Stimulated activated CD8-positive, alpha-beta memory T cell treated with anti-CD3 and anti-CD28 coated beads, Interleukin-12 subunit alpha, Interleukin-12 subunit beta, amount 100 ng/mL, for 24 hours (primary cell): ENCODE data around the gene UBA3.

Experiments
- DNase-seq: peaks from one replicate; pipeline ENCODE4 v3.0.0-alpha.2; 2020; ENCODE audit errors: extremely low read depth

The UBA3 gene

DNA sequence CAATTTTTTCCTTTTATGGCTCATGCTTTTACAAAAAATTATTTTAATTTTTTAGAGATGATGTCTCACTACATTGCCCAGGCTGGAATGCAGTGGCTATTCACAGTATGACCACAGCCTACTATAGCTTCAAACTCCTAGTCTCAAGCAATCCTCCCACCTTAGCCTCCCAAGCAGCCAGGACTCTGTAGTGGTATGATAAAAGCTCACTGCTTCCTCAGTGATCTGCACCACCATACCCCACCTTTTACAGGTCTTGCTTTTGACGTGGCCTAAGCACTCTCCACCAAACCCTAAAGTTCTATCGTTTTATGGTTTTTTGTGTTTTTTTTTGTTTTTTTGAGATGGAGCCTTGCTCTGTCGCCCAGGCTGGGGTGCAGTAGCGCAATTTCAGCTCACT, 14.0 kb downstream of the UBA3 start:
- DNase-seq: no peak

DNA sequence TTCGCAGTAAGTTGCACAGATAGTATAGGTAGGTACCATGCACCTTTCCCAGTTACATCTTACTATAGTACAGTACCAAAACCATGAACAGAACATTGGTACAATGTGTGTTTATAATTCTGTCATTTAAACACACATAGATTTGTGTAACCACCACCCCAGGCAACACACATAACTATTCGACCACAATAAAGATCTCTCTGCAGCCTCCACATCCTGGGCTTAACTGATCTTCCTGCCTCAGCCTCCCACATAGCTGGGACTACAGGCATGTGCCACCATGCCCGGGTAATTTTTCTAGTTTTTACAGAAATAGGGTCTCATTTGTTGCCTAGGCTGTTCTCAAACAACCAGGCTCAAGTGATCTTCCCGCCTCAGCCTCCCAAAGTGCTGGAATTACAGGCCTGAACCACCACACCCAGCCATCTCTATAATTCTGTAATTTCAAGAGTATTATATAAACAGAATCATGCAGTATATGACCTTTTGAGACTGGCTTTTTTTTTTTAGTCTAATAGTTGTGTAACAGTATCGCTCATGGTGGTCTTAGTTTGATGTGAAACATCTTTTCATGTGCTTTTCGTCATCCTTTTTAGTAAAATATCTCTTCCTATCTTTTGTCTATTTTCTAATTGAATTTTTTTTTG, 14.7 kb downstream of the UBA3 start:
- DNase-seq: no peak

DNA sequence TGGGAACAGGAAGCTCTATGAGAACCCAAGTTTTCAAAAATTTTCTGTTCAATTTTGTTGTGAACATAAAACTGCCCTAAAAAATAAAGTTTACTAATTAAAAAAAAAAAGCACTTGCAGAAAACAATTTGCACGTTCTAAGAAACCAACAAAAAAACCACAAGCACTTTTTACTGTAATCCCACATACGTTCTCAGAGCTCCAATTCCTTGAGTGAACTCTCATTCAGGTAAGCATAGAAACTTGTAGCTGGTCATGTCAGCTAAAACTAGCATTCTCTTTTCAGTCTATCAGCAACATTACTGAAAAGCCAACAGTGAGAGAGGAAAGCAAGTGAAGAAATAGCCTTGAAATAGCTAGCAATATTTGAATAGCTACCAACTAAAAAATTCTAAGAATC, 16.5 kb downstream of the UBA3 start:
- no peak for DNase-seq

DNA sequence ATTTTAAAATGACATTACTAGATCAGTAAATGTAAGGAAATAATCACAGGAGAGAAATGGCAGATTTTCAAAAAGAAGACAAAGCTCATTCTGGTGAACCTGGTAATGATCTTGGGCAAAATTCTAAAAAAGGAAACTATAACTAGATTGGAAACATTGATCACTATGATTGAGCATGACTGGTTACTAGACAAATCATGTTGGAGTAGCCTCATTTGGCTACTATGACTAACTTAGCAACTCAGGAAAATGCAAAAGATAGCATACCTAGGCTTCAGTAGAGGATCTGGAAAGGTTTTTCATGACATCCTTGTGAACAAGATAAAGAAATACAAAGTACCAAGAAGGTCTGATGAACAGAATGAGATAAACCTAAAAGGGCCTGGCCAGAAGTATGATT, 20.5 kb downstream of the UBA3 start:
- DNase-seq: no peak

DNA sequence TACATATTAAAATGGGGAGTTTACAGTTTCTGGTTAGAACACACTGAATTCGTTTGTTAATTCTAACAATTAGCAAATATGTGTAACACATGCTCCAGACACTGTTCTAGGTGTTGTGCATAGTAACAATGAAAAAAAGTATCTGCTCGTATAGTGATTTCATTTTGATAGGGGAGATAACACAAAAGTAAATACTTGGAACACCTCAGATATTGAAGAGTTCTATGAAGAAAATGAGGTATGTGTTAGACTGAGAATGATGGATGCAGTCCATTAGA, 21.3 kb downstream of the UBA3 start:
- DNase-seq: no peak

DNA sequence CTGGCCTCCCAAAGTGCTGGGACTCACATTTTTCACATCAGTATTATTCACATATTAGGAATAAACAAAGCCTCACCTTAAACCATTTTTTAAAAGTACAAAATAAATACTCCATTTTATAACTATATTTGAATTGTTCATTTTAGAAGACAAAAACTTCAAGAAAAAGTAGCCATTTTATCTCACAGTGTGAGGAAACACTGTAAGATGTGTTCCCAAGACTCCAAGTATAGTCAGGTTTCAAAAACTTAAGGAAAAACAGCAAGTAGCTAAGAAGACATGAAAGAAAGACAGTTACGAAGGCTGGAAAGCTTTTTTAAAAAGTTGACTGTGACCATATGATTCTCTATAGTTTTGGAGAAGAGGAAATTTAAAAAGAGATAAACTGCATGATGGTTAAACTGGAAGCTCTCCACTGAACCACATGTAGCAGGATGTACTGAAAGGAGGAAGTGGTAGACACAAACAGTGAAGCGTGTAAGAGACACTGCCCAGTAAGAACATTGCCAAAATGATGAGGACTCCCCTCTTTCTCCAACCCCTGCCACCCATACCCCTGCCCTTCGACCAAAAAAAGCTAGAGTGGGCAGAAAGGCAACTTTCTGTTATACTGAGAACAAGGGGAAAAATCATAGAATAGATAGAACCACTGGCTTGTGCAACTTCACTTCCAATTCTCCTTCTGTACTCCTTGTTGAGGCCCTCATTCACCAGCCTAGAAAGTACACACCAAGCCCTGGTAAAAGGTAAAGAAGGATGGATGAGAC, 21.8 kb downstream of the UBA3 start:
- no peak for DNase-seq

DNA sequence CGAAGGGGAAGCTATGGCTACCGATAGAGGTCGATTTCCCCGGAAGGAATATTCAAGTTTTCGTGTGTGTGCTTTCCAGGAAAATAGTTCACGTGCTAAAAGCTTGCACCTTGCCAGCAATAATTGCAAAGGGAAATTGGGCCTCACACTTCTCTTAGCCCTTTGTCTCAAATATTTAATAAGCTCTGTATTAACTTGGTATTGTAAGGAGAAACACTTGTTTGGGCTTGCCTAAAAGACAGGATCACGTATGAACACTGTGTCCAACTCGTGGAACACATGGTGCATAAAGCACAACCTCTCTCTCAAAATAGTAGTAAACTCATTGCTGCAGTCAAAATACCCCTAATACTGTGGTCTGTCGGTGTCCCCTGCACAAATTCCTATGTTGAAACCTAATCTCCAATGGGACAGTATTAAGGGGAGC, 27.7 kb downstream of the UBA3 start:
- no peak for DNase-seq

DNA sequence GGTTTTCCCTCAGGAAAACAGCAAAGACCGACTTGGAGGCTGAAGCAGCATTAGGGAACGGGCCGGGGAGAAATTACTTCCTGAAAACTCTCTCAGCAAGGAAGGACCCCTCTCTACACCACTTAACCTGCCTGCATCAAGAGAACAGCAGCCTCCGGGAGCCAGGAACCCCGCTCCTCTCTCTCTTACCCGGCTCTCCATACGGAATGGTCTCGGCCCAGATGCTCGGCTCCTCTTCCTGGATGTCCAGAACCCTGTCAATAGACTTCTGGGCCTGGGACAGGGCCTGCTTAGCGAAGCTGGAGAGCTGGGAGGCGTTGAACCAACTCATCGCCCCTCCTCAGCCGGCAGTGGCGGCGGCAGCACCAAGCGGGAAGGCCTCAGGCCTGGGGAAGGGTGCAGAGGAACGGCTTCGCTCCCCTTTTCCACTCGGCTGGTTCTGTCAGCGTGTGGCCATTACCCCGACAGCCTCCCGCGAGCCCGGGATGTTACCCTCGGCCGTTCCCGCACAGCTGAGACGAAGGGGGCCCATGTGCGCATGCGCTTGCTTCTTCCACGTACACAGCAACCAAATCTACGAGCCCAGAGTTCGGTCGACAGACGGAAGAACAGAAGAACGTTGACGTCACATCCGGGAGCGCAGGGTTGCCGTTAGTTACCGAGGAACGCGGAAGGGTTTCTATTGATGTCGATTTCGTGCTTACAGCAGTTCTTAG, 28.3 kb downstream of the UBA3 start, which contains the start of gene TMF1:
TMF1 (minus strand) TSS at position 578 of the 716 bp plus-strand sequence; CDS start at position 331, 247 bp downstream.
- peak; percentile 92 for DNase-seq

DNA sequence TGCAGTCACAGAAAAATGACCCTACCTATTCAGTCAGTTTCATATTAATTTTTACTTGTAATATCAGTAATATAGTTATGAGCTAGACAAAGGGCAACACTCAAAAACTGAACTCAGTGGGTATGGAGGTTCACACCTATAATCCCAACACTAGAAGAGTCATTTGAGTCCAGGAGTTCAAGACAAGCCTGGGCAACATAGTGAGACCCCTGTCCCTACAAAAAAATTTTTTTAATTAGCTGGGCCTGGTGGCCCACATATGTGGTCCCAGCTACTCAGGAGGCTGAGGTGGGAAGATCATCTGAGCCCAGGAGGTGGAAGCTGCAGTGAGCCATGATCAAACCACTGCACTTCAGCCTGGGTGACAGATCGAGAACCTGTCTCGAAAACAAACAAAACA, 31.2 kb downstream of the UBA3 start:
- no peak for DNase-seq

DNA sequence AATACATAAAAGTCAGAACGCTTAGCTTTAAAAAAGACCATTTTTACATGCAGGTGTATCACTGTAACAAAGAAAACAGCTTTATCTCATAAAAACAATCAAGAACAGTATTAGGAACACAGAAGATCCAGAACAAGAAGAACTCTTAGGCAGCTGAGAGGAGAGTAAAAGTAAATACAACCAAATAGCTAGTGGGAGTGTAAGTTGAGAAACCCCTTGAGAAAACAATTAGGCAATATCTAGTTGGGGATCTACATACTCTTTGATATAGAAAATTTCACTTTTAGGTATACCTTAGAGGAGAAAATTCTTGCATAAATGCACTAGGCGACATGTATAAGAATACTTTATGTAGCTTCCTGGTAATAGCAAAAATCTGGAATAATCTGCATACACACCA, 35.6 kb downstream of the UBA3 start:
- no peak for DNase-seq

DNA sequence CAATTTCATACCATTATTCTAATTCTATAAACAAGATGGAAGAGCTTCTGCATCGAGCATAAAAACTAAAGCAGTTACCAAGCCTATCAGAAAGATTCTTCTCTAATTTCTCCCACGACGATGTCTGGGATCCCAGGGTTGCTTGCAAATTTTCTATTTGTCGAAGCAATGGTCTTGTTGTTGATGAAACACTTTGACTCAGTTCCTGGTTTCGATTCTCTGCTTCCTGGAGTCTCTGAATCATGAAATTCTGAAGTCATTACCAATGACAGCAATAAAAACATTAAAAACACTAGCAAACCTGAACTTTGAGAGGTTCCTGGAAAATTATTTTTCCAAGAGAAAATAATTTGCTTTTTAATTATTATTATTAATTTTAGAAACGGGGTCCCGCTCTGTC, 46.7 kb downstream of the UBA3 start:
- DNase-seq: no peak

DNA sequence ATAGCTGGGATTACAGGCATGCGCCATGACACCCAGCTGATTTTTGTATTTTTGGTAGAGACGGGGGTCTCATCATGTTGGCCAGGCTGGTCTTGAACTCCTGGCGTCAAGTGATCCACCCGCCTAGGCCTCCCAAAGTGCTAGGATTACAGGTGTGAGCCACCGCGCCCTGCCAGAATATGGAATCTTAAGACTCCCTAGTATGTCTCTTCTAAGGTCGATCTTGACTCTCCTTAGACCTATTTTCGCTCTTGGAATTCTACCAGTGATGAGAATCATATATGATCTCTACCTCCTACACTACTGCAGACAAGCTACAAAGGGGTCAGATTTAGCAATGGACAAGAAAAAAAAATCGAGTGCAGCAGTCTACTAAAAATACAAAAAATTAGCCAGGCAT, 47.4 kb downstream of the UBA3 start:
- DNase-seq: no peak

DNA sequence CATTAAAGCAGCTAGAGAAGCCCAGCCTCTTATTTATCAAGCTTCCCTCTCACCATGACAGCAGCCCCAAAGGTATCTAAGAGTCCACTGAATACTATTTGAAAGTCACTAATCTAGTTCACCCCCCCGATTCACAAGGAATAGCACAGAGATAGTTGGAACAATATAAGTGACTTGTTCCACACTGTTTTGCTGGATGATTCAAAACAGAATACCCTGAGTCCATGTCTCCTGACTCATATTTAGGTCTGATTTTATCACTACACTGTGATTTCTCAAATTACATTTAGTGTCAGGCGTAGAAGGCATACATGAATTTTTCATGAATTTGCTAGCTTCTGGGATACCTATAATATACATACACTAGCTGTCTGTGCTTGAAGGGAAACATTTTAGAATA, 48.0 kb downstream of the UBA3 start:
- no peak for DNase-seq

DNA sequence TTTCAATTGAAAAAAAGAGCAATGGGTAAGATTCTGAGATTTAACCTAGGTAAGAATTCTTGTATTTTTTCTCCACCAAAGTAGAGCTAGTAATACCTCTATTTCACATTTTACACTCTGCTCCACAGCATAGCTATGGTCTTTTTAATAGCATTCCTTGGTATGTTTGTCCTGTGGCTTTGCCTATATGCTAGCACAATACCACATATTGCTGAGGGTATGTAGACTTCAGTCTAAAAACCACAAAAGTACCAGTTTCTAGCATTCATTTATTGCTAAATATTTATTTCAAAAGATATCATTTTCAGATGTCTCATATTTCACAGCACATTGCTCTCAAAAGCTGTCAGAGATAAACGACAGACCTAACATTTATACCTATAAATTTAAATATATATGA, 48.5 kb downstream of the UBA3 start:
- DNase-seq: no peak

DNA sequence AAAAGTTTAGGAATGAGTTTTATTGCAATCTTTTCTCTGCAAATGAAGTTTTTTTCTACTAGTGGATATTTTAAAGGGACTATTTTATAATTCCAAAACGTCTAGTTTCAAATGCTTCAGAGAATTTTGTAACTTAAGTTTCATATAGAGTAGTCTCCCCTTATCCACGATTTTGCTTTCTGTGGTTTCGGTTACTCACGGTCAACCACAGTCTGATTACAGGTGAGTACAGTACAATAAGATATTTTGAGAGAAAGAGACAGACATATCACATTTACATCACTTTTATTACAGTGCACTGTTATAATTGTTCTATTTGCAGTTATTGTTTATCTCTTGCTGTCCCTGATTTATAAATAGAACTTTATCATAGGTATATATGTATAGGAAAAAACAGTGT, 59.3 kb downstream of the UBA3 start:
- no peak for DNase-seq

DNA sequence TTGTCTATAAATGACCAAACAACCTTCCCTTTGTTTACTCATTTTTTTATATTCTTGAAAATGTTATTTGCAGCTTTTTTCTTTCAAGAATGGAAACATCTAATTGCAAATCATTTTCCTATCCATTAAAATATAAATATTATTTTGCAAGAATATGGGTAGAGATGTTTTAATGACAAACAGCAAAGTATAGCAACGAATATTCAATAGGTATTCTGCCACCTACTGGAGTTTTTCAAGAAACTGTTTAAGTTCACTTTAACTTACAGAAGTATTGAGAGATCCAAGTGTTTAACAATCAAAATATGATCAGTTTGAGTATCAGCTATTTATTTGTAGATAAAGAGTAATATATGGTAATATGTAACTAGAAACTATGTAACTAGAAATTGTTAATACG, 59.7 kb downstream of the UBA3 start:
- no peak for DNase-seq

DNA sequence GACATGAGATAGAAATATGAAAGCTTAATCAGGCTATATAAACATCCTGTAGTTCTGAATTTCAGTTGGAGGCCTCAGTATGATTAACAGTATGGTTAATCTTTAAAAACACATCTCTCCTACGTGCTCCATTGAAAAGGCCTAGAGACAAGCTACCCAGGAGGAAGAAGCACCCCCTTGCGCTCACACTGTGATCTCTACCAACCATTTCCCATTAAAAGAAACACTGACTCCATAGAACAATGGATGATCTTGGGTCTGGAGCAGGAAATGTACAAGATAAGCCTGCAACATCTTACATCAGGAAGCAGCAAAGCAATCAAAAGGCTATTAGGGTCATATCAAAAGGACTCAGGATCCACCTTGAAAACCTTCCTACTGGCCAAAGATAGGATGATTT, 63.3 kb downstream of the UBA3 start:
- no peak for DNase-seq

DNA sequence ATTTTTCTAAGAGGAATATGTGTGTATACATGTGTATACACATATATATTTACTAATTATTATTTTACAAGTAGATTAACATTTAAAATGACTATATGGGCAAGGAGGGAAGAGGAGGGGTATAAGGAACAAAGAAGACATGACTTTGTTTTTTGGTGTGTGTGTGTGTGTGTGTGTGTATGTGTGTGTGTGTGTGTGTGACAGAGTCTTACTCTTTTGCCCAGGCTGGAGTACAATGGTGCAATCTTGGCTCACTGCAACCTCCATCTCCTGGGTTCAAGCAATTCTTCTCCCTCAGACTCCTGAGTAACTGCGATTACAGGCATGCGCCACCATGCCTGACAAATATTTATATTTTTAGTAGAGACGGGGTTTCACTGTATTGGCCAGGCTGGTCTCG, 64.1 kb downstream of the UBA3 start:
- no peak for DNase-seq

DNA sequence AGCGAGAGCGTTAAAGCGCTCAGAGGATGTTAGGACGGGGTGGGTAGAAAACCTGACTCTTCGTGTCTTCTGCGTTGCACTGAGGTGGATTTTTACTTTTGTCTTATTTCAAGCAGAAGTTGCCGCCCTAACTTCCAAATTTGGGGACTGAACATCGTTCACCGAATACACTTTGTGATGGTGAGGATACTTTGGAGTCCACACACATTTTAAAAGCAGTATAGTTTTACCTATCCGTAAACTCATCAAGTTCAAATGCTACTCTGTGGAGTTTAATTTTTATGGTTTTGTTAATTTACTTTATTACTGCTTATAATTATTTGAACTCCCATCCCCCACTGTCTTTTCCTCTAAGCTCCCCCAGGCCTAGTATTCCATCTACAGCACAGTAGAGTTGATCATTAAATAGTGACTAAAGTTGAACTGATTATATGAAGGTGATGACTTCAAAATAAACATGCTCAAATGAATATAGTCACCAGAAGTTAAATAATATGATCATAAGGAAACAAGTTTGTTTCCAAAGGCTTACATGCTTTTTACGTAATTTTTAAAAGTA, 66.1 kb downstream of the UBA3 start:
- DNase-seq: no peak

DNA sequence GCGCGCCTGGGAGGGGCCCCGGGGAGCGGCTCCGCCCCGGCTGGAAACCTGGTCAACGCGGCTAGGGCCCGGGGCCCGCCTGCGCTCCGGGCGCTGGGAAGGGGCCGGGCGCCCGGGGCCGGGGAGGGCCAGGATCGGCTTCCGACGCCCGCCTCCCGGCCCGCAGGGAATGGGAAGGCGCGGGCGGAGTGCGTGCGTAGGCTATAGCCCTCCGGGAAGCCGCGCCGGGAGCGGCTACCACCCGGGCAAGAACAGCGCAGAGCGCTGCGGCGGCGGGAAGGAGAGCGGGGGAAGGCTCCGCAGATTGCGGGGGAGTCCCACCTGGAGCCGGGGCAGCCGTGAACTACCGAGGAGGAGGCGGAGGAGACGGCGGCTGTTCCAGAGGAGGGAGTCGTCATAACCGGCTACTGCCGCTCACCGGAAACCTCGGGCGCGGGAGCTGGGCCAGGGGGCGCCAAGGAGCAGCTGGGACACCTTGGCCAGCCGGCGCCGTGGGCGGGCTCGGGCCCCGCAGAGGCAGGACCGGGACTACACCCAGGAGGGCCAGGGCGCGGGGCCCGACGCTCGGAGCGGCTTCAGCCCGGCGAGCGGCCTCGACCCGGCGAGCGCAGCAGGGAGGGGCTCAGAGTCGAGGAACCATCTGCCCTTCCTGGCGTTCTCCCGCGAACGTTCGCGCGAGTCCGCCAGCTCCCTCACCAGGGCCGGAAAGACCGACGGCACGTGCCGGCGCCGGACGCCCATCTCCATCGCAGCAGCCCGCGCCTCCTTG, 66.7 kb downstream of the UBA3 start, which contains the start of gene EOGT:
EOGT (minus strand) TSS at position 432 of the 769 bp plus-strand sequence. CDS start 3,838 bp downstream, outside the sequence.
- peak; percentile 54 for DNase-seq

DNA sequence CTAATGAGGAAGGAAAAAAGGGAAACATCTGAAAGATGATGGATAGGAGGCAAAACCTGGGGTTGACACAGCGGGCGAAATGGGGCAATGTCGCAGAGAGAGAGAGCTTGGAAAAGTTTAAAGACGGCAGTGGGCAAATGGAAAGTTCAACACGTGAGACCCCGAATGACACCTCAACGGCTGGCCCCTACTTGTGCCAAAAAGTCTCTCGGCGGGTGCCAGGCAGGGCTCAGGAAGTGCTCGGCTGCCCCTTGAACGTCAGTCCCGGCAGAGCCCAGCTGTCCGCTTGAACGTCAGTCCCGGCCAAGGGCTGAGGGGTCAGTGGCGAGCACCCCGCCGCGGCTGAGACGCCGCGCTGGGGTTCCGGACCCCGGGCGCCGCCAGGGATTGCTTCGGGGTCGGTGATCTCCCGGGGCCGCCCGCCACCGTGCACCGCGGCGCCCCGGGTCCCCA, 67.3 kb downstream of the UBA3 start:
- no peak for DNase-seq
